Occipital lobe (tissue), 2 donors: ENCODE results near the gene TEX44. TPM values are rescaled to one million over a fixed set of nuclear protein-coding genes. Genes with fewer than 3 reads are reported as not detected.
A peak's percentile ranks its signal among the peaks of the same experiment; 100 is the strongest.
"Not testable (repeated sequence)": the region's sequence is repeated elsewhere in the genome, so short reads cannot be mapped to it uniquely, and the experiment has no call there.

Experiments
- DNase-seq: peaks from one replicate; lab custom pipeline; 2025; lab: John Stamatoyannopoulos, UW
- total RNA-seq: library from RNA; depleted of rRNA; stranded (reverse); fragments of >200 nt; gene quantifications from one replicate; pipeline ENCODE4 v1.2.3, GENCODE V29; 2014

Gene TEX44
- not detected for total RNA-seq

- no peak for DNase-seq
Observed at GRCh38 chr2:231592636-231593145, at the start of gene TEX44. TEX44 (plus strand) TSS chr2:231592864; CDS start chr2:231592952, 88 bp downstream.

- no peak for DNase-seq
Observed at GRCh38 chr2:231545105-231545902, 47.4 kb upstream of the TEX44 start.

GRCh38 chr2:231546014-231546715 is 46.5 kb upstream of the TEX44 start:
- no peak for DNase-seq

GRCh38 chr2:231547315-231548110 is 45.2 kb upstream of the TEX44 start:
- DNase-seq = no peak

- no peak for DNase-seq
Observed at GRCh38 chr2:231548752-231549151, 43.9 kb upstream of the TEX44 start.

- DNase-seq = no peak
Observed at GRCh38 chr2:231549446-231550239, 43.0 kb upstream of the TEX44 start.

GRCh38 chr2:231552752-231553151 is 39.9 kb upstream of the TEX44 start:
- DNase-seq = no peak

- no peak for DNase-seq
Observed at GRCh38 chr2:231554327-231554726, 38.3 kb upstream of the TEX44 start.

GRCh38 chr2:231554748-231555545 is 37.7 kb upstream of the TEX44 start:
- no peak for DNase-seq

- not testable (repeated sequence) for DNase-seq
Observed at GRCh38 chr2:231556496-231556895, 36.2 kb upstream of the TEX44 start.

GRCh38 chr2:231556981-231557380 is 35.7 kb upstream of the TEX44 start:
- DNase-seq = no peak

- peak; percentile 6 for DNase-seq
Observed at GRCh38 chr2:231557571-231558217, 35.0 kb upstream of the TEX44 start.

GRCh38 chr2:231563378-231563961 is 29.2 kb upstream of the TEX44 start:
- DNase-seq = peak; percentile 37

GRCh38 chr2:231565887-231566594 is 26.6 kb upstream of the TEX44 start:
- DNase-seq = no peak

GRCh38 chr2:231567159-231567558 is 25.5 kb upstream of the TEX44 start:
- DNase-seq = no peak

- no peak for DNase-seq
Observed at GRCh38 chr2:231568098-231568784, 24.4 kb upstream of the TEX44 start.

- DNase-seq = no peak
Observed at GRCh38 chr2:231568785-231569435, 23.8 kb upstream of the TEX44 start.
